HL-60 (cell line): Measurements from ENCODE around the gene FRG2.
"Not testable (repeated sequence)": the region's sequence is repeated elsewhere in the genome, so short reads cannot be mapped to it uniquely, and the experiment has no call there.

Experiments used
- DNase-seq, 2 experiments: peaks; one replicate each; pipeline ENCODE4 v3.0.0-alpha.2; 2010 to 2020; ENCODE audit warnings: low read depth in 1 of 2, low spot score in 1 of 2
- H3K27ac ChIP-seq: fragments of 250-450 bp; sonication (Bioruptor Pico); replicated peaks from 2 replicates; pipeline ENCODE4 v1.5.1; 2020; ENCODE audit warnings: mild to moderate bottlenecking, moderate library complexity
- H3K27me3 ChIP-seq: fragments of 250-450 bp; sonication (Bioruptor Pico); 2 replicates; pipeline ENCODE4 v1.5.1; 2021; ENCODE audit warnings: mild to moderate bottlenecking, moderate library complexity; ENCODE audit not compliant: insufficient read depth, poor library complexity, severe bottlenecking
- H3K4me3 ChIP-seq: replicated peaks from 2 replicates; pipeline ENCODE4 v1.5.1; 2011; ENCODE audit warnings: mild to moderate bottlenecking, control low read depth, low read length; ENCODE audit not compliant: insufficient read depth
- long read RNA-seq: library from polyadenylated mRNA; unstranded; transcript quantifications from one replicate; pipeline ENCODE4 v2.0.0, GENCODE V29; 2020

Gene FRG2
- long read RNA-seq = 0 reads

DNA sequence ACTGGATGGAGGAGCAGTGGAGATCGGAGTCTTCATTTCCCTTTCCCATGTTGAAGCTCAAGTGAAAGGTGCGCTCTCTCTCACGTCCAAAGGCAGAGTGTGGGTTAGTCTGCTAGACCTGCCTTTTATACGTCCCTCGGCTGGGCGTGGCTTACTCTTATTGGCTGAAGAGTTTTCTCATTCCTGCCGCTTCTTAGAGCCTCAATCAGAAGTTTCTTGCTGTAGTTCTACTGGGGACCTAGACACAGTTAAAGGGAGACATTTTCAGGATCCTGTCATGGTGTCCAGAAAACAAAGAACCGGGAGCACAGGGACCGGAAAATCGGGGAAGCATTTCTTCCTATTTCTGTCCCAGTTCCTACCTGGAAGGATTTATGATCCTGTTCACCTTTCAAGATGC is at the start of gene FRG2:
TSS of gene FRG2 (minus strand) at position 101 of the 400 bp plus-strand sequence. CDS start at position 49, 52 bp downstream.
- not testable (repeated sequence) for DNase-seq

DNA sequence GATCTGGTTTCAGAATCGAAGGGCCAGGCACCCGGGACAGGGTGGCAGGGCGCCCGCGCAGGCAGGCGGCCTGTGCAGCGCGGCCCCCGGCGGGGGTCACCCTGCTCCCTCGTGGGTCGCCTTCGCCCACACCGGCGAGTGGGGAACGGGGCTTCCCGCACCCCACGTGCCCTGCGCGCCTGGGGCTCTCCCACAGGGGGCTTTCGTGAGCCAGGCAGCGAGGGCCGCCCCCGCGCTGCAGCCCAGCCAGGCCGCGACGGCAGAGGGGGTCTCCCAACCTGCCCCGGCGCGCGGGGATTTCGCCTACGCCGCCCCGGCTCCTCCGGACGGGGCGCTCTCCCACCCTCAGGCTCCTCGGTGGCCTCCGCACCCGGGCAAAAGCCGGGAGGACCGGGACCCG is 41.3 kb upstream of the FRG2 start:
- not testable (repeated sequence) for H3K27ac ChIP-seq, H3K4me3 ChIP-seq, DNase-seq, H3K27me3 ChIP-seq

More for the DNA sequence above, at the start of gene FRG2:
- H3K4me3 ChIP-seq, H3K27me3 ChIP-seq, H3K27ac ChIP-seq: not testable (repeated sequence)

DNA sequence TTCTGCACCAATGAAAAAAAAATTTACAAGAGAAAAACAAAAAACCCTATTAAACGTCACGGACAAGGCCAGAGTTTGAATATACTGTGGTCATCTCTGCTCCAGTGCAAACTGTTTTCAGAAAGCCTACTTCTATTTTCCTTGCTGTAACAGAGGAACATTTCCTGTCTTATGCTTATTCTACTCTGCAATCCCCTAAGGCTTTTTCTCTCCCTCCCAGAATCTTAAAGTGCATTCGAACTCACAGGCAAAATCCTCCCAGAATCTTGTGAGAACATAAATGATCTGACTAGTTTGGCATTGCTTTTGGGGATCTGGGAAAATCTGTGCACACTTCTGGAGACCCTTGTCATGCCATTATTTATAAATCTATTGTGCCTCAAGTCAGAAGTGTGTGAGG is 37.7 kb upstream of the FRG2 start:
- not testable (repeated sequence) for H3K27me3 ChIP-seq, H3K27ac ChIP-seq, H3K4me3 ChIP-seq, DNase-seq

- not testable (repeated sequence) for H3K27me3 ChIP-seq, H3K27ac ChIP-seq
Measured at GRCh38 chr4:190064342-190064741, 37.3 kb upstream of the FRG2 start, which contains the start of gene DBET. DBET (plus strand) TSS chr4:190064502.

GRCh38 chr4:190058997-190059396 is 31.9 kb upstream of the FRG2 start:
- not testable (repeated sequence) for H3K27ac ChIP-seq, H3K4me3 ChIP-seq, H3K27me3 ChIP-seq, DNase-seq

More at GRCh38 chr4:190064342-190064741, 37.3 kb upstream of the FRG2 start, which contains the start of gene DBET:
- H3K4me3 ChIP-seq, DNase-seq: not testable (repeated sequence)

DNA sequence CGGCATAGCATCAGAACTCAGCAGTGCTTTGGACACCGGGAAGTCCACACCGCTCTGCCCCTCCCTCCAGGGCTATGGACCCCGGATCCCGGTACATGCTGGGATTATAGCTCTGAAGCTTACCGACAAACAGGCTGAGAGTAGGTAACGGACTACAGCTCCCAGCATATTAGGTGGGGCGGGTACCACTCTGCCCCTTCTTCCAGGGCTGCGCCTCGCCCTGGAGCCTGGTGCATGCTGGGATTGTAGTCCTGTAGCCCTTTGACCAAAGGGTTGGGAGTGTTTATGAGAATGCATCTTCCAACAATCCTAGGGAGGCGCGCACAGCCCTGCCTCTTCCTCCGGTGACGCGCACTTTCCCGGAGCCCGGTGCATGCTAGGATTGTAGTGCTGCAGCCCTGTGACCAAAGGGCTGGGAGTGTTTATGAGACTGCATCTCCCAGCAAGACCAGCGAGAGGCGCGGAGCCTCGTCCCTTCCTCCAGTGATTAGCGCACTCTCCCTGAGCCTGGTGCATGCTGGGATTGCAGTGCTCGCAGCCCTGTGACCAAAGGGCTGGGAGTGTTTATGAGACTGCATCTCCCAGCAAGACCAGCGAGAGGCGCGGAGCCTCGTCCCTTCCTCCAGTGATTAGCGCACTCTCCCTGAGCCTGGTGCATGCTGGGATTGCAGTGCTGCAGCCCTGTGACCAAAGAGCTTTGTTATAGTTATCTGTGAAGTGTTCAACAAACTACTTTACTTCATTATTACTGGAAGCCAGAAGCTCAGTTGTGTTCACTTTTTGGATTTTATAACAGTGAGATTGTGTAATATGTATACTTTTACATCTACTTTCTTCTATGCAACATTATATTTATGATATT is 22.6 kb upstream of the FRG2 start:
- DNase-seq, H3K27ac ChIP-seq, H3K27me3 ChIP-seq, H3K4me3 ChIP-seq: not testable (repeated sequence)

- not testable (repeated sequence) for H3K4me3 ChIP-seq, H3K27ac ChIP-seq, H3K27me3 ChIP-seq, DNase-seq
Measured at GRCh38 chr4:190047627-190048026, 20.6 kb upstream of the FRG2 start.

DNA sequence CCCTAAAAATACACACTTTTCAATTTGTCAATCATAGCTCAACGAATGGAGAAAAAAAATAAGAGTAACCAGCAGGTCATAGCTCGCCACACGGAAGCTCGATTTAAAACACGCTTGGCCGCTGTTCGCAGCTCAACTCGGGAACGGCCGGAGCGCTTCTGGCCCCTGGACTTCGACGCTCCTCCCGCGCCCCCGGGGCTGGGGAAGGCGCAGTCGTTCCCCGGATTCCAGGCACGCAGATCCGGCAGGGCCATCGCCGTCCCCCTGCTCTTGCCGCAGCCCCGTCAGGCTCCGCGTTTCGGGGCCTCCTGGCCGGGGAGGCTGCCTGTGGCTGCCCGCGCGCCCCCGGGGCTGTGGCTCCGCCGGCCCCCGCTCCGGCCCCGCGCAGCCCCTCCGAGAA is 13.8 kb upstream of the FRG2 start:
- not testable (repeated sequence) for DNase-seq, H3K4me3 ChIP-seq, H3K27ac ChIP-seq, H3K27me3 ChIP-seq

- H3K27me3 ChIP-seq, H3K27ac ChIP-seq, H3K4me3 ChIP-seq, DNase-seq: not testable (repeated sequence)
Measured at GRCh38 chr4:190037704-190038388, 10.8 kb upstream of the FRG2 start.

- H3K27me3 ChIP-seq, H3K4me3 ChIP-seq, DNase-seq, H3K27ac ChIP-seq: not testable (repeated sequence)
Measured at GRCh38 chr4:190031264-190031663, 4.2 kb upstream of the FRG2 start.

- not testable (repeated sequence) for H3K27me3 ChIP-seq, H3K4me3 ChIP-seq, DNase-seq, H3K27ac ChIP-seq
Measured at GRCh38 chr4:190022614-190023281, 4.3 kb downstream of the FRG2 start.

- not testable (repeated sequence) for H3K4me3 ChIP-seq, DNase-seq, H3K27me3 ChIP-seq, H3K27ac ChIP-seq
Measured at GRCh38 chr4:190021973-190022372, 5.1 kb downstream of the FRG2 start.
